Liver (tissue), 9 donors: ENCODE data around the gene SPATS1. TPM values are rescaled to one million over a fixed set of nuclear protein-coding genes. Genes with fewer than 3 reads are reported as not detected.

Source experiments
- DNase-seq: peaks from one replicate; pipeline ENCODE4 v3.0.0-alpha.2; 2017; ENCODE audit warnings: low spot score
- H3K27ac ChIP-seq, 2 donors: one replicate each; pipeline ENCODE4 v1.7.0; 2013; ENCODE audit warnings: inconsistent platforms in 2 of 2, low read length in 2 of 2, control low read depth in 1 of 2, low read depth in 1 of 2, mild to moderate bottlenecking in 1 of 2
- H3K27me3 ChIP-seq, 4 donors: one replicate each; pipeline versions ENCODE4 v1.6.1 to v1.7.0; 2013; ENCODE audit warnings: low read length in 3 of 4, inconsistent platforms in 1 of 4, mild to moderate bottlenecking in 1 of 4, moderate library complexity in 1 of 4; ENCODE audit not compliant: control insufficient read depth in 4 of 4, insufficient read depth in 4 of 4
- H3K36me3 ChIP-seq, 4 donors: one replicate each; pipeline versions ENCODE4 v1.6.1 to v1.7.0; 2013; ENCODE audit warnings: low read length in 3 of 4, mild to moderate bottlenecking in 3 of 4, low read depth in 1 of 4, moderate library complexity in 1 of 4; ENCODE audit not compliant: control insufficient read depth in 4 of 4, insufficient read depth in 3 of 4
- H3K4me1 ChIP-seq, 4 donors: one replicate each; pipeline versions ENCODE4 v1.6.1 to v1.7.0; 2013; ENCODE audit warnings: low read length in 3 of 4, mild to moderate bottlenecking in 3 of 4, moderate library complexity in 1 of 4; ENCODE audit not compliant: control insufficient read depth in 4 of 4, insufficient read depth in 4 of 4
- H3K4me3 ChIP-seq, 3 donors: one replicate each; pipeline versions ENCODE4 v1.6.1 to v1.7.0; 2013; ENCODE audit warnings: low read length in 3 of 3, control low read depth in 1 of 3, low read depth in 1 of 3, mild to moderate bottlenecking in 1 of 3
- H3K9ac ChIP-seq, 2 donors: one replicate each; pipeline ENCODE4 v1.7.0; 2013; ENCODE audit warnings: low read length in 2 of 2, mild to moderate bottlenecking in 2 of 2, moderate library complexity in 2 of 2, control low read depth in 1 of 2, low read depth in 1 of 2
- H3K9me3 ChIP-seq, 4 donors: one replicate each; pipeline versions ENCODE4 v1.6.1 to v1.7.0; 2013; ENCODE audit warnings: low read length in 3 of 4; ENCODE audit not compliant: control insufficient read depth in 4 of 4
- ATF3 ChIP-seq: IDR thresholded peaks from 2 replicates; pipeline ENCODE4 v1.6.1; 2016; ENCODE audit warnings: antibody characterized with exemption
- EGR1 ChIP-seq, 2 donors: IDR thresholded peaks; 2 replicates each; pipeline ENCODE4 v1.6.1; 2016 to 2018; ENCODE audit warnings: antibody characterized with exemption in 2 of 2, low read depth in 2 of 2
- FOXA1 ChIP-seq: IDR thresholded peaks from 2 replicates; pipeline ENCODE4 v1.6.1; 2016; ENCODE audit warnings: antibody characterized with exemption
- FOXA2 ChIP-seq: IDR thresholded peaks from 2 replicates; pipeline ENCODE4 v1.6.1; 2016; ENCODE audit warnings: antibody characterized with exemption
- GABPA ChIP-seq, 2 donors: IDR thresholded peaks in 1 of 2; conservative IDR thresholded peaks in 1 of 2; 2 replicates each; pipeline ENCODE4 v1.6.1; 2016; ENCODE audit warnings: antibody characterized with exemption in 2 of 2, mild to moderate bottlenecking in 1 of 2, moderate library complexity in 1 of 2
- HNF4A ChIP-seq, 2 donors: conservative IDR thresholded peaks; 2 replicates each; pipeline ENCODE4 v1.6.1; 2016; ENCODE audit warnings: antibody characterized with exemption in 2 of 2, mild to moderate bottlenecking in 2 of 2
- HNF4G ChIP-seq: IDR thresholded peaks from 2 replicates; pipeline ENCODE4 v1.6.1; 2016; ENCODE audit warnings: antibody characterized with exemption
- JUND ChIP-seq, 2 donors: IDR thresholded peaks; 2 replicates each; pipeline ENCODE4 v1.6.1; 2016; ENCODE audit warnings: antibody characterized with exemption in 2 of 2
- MAX ChIP-seq: IDR thresholded peaks from 2 replicates; pipeline ENCODE4 v1.6.1; 2016; ENCODE audit warnings: antibody characterized with exemption
- NR2F2 ChIP-seq: IDR thresholded peaks from 2 replicates; pipeline ENCODE4 v1.6.1; 2016; ENCODE audit warnings: antibody characterized with exemption
- RAD21 ChIP-seq, 2 donors: IDR thresholded peaks; 2 replicates each; pipeline ENCODE4 v1.6.1; 2016; ENCODE audit warnings: antibody characterized with exemption in 2 of 2, mild to moderate bottlenecking in 2 of 2
- REST ChIP-seq: IDR thresholded peaks from 2 replicates; pipeline ENCODE4 v1.6.1; 2016; ENCODE audit warnings: antibody characterized with exemption, mild to moderate bottlenecking
- RXRA ChIP-seq, 2 donors: IDR thresholded peaks; 2 replicates each; pipeline ENCODE4 v1.6.1; 2017 to 2018; ENCODE audit warnings: antibody characterized with exemption in 2 of 2, mild to moderate bottlenecking in 1 of 2
- SP1 ChIP-seq: IDR thresholded peaks from 2 replicates; pipeline ENCODE4 v1.6.1; 2018; ENCODE audit warnings: antibody characterized with exemption, mild to moderate bottlenecking
- TAF1 ChIP-seq: conservative IDR thresholded peaks from 2 replicates; pipeline ENCODE4 v1.6.1; 2016; ENCODE audit warnings: antibody characterized with exemption, mild to moderate bottlenecking
- YY1 ChIP-seq: IDR thresholded peaks from 2 replicates; pipeline ENCODE4 v1.6.1; 2016; ENCODE audit warnings: antibody characterized with exemption, mild to moderate bottlenecking
- ZBTB33 ChIP-seq: IDR thresholded peaks from 2 replicates; pipeline ENCODE4 v1.6.1; 2016; ENCODE audit warnings: antibody characterized with exemption
- WGBS: extraction: QIAGEN DNeasy Blood & Tissue Kit; methylation state at CpG from one replicate; pipeline ENCODE4 v1.1.7; 2013; 5-methylcytosine and 5-hydroxymethylcytosine counted together
- polyA plus RNA-seq, 2 donors: library from polyadenylated mRNA; stranded (reverse) in 1 of 2; unstranded in 1 of 2; fragments of 200-250 nt in 1 of 2; fragments of >200 nt in 1 of 2; fragmentation: Nextera tagmentation in 1 of 2; extraction: Ambion mirVana in 1 of 2; gene quantifications; one replicate each; pipeline versions ENCODE4 v1.2.1 to v1.2.3, GENCODE V29; 2013 to 2015
- total RNA-seq, 2 donors: library from RNA; depleted of rRNA; stranded (reverse); fragments of >200 nt; gene quantifications; one replicate each; pipeline ENCODE4 v1.2.3, GENCODE V29; 2014
- TF ChIP-seq, protein P1 (sequence below): fragments of 150-350 bp; IDR thresholded peaks from 2 replicates; pipeline ENCODE4 v1.5.1; 2017; ENCODE audit warnings: improper control_type of control experiment, low read depth, low read length; ENCODE audit not compliant: missing input control
- donor health status: healthy.
- donor health status: healthy.
- donor health status: healthy.
- donor health status: healthy.
- donor health status: healthy.

SPATS1 gene
- total and polyA plus RNA-seq, 4 donors: not detected

- Histone ChIP-seq H3K27me3 (no peaks in the 10 kb centered on the region), H3K4me1 (peaks cover 1 to 21% (median 15%) of the 10 kb centered on the region in 4 donors), H3K9ac (no peak overlapping the region), H3K36me3 (no peaks in the 10 kb centered on the region), H3K27ac (no peak overlapping the region), H3K9me3 (no peaks in the 10 kb centered on the region), H3K4me3 (no peak overlapping the region)
- 95% methylated on average over 1 of the region's 1 CpG for WGBS
- DNase-seq: no peak
- TF ChIP-seq YY1 (no peak), JUND (IDR thresholded peaks at IDR 0.05) (no peak), ZBTB33 (no peak)
Measured at GRCh38 chr6:44377971-44378370, 35.5 kb downstream of the SPATS1 start.

GRCh38 chr6:44381739-44382138 is 39.3 kb downstream of the SPATS1 start:
- TF ChIP-seq EGR1 (IDR thresholded peaks at IDR 0.05; ENCODE audit: low read depth in 2 of 2) (no peak), SP1 (peak; percentile 84), GABPA (IDR thresholded peaks at IDR 0.05 in 1 of 2, conservative IDR thresholded peaks at IDR 0.05 in 1 of 2) (no peak), FOXA1 (peak; percentile 82), NR2F2 (no peak), RAD21 (IDR thresholded peaks at IDR 0.05) (peak; percentile 42 to 69), REST (peak; percentile 71), HNF4A (conservative IDR thresholded peaks at IDR 0.05) (peak; percentile 76 to 86), RXRA (IDR thresholded peaks at IDR 0.05) (peak; percentile 73 to 86), HNF4G (peak; percentile 25), JUND (IDR thresholded peaks at IDR 0.05) (peak; percentile 62 to 64), TAF1 (no peak), FOXA2 (peak; percentile 65), ATF3 (peak; percentile 31), MAX (peak; percentile 95), YY1 (peak; percentile 91), ZBTB33 (peak; percentile 97)
- TF ChIP-seq, protein P1, sequence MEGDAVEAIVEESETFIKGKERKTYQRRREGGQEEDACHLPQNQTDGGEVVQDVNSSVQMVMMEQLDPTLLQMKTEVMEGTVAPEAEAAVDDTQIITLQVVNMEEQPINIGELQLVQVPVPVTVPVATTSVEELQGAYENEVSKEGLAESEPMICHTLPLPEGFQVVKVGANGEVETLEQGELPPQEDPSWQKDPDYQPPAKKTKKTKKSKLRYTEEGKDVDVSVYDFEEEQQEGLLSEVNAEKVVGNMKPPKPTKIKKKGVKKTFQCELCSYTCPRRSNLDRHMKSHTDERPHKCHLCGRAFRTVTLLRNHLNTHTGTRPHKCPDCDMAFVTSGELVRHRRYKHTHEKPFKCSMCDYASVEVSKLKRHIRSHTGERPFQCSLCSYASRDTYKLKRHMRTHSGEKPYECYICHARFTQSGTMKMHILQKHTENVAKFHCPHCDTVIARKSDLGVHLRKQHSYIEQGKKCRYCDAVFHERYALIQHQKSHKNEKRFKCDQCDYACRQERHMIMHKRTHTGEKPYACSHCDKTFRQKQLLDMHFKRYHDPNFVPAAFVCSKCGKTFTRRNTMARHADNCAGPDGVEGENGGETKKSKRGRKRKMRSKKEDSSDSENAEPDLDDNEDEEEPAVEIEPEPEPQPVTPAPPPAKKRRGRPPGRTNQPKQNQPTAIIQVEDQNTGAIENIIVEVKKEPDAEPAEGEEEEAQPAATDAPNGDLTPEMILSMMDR: no peak
- 34% methylated on average over 2 of the region's 2 CpGs for WGBS
- peak; percentile 40 for DNase-seq
- H3K27me3 ChIP-seq: no peaks in the 10 kb centered on the region
- peak overlapping the region; percentile 64 to 66 for H3K27ac ChIP-seq
- H3K4me1 ChIP-seq: peaks cover 1 to 29% (median 19%) of the 10 kb centered on the region in 4 donors
- H3K4me3 ChIP-seq: no peak overlapping the region
- no peaks in the 10 kb centered on the region for H3K9me3 ChIP-seq
- no peak overlapping the region for H3K9ac ChIP-seq
- H3K36me3 ChIP-seq: no peaks in the 10 kb centered on the region
